Measurements from ENCODE around the gene SGIP1.

GRCh38 chr1:66552287-66552686, 18.3 kb downstream of the SGIP1 start:
- TF ChIP-seq CTCF (IDR thresholded peaks at IDR 0.05) (no peak), ZFX (IDR thresholded peaks at IDR 0.05; ENCODE audit: borderline replicate concordance) (no peak)

All from 22Rv1 (cell line).